K562 (cell line): ENCODE data around the gene KISS1R. TPM values are rescaled to one million over a fixed set of nuclear protein-coding genes. Genes with fewer than 3 reads are reported as not detected.

ENCODE experiments used
- ARID4B ChIP-seq: sonication (generic); formaldehyde crosslinking; IDR thresholded peaks from 2 replicates; pipeline ENCODE4 v1.8.0; 2022; ENCODE audit warnings: mild to moderate bottlenecking, missing genetic modification reagents
- CHAMP1 ChIP-seq: fragments of 450-650 bp; IDR thresholded peaks from 2 replicates; pipeline ENCODE4 v1.6.1; 2016; ENCODE audit warnings: mild to moderate bottlenecking
- DPF2 ChIP-seq: fragments of 450-650 bp; IDR thresholded peaks from 2 replicates; pipeline ENCODE4 v1.6.1; 2016
- EHMT2 ChIP-seq: fragments of 450-650 bp; IDR thresholded peaks from 2 replicates; pipeline ENCODE4 v1.6.1; 2018; ENCODE audit warnings: antibody characterized with exemption
- ELK1 ChIP-seq: sonication (generic); formaldehyde crosslinking; IDR thresholded peaks from 2 replicates; pipeline ENCODE4 v1.8.1; 2022; ENCODE audit warnings: missing genetic modification reagents
- GATA2 ChIP-seq: sonication (generic); formaldehyde crosslinking; IDR thresholded peaks from 2 replicates; pipeline ENCODE4 v1.4.0; 2020; ENCODE audit warnings: mild to moderate bottlenecking, missing genetic modification reagents
- HDGF ChIP-seq: fragments of 450-650 bp; IDR thresholded peaks from 2 replicates; pipeline ENCODE4 v1.6.1; 2016
- HES1 ChIP-seq: fragments of 450-650 bp; IDR thresholded peaks from 2 replicates; pipeline ENCODE4 v1.6.1; 2016; ENCODE audit warnings: low read depth, mild to moderate bottlenecking, moderate library complexity
- ID3 ChIP-seq, 2 experiments: fragments of 250-450 bp in 1 of 2; fragments of 450-650 bp in 1 of 2; sonication (Bioruptor Pico) in 1 of 2; IDR thresholded peaks; 2 replicates each; pipeline versions ENCODE4 v1.6.1 to v1.8.0; 2016 to 2021; ENCODE audit warnings: mild to moderate bottlenecking in 2 of 2, moderate library complexity in 2 of 2, missing compliant biosample characterization in 1 of 2, missing genetic modification characterization in 1 of 2
- MEIS2 ChIP-seq: fragments of 450-650 bp; IDR thresholded peaks from 2 replicates; pipeline ENCODE4 v1.6.1; 2014; ENCODE audit warnings: mild to moderate bottlenecking; ENCODE audit not compliant: partially characterized antibody
- NUFIP1 ChIP-seq: fragments of 450-650 bp; IDR thresholded peaks from 2 replicates; pipeline ENCODE4 v1.6.1; 2018; ENCODE audit not compliant: partially characterized antibody
- SAFB2 ChIP-seq: fragments of 200-400 bp; formaldehyde crosslinking; IDR thresholded peaks from 2 replicates; pipeline ENCODE4 v1.6.1; 2018; ENCODE audit warnings: borderline replicate concordance, low read length, low read depth, moderate library complexity; ENCODE audit not compliant: severe bottlenecking
- SRSF7 ChIP-seq: fragments of 200-400 bp; formaldehyde crosslinking; optimal IDR thresholded peaks from 2 replicates; pipeline ENCODE3; 2017; ENCODE audit warnings: mild to moderate bottlenecking, low read depth, low read length
- TAL1 ChIP-seq: fragments of 450-650 bp; IDR thresholded peaks from 2 replicates; pipeline ENCODE4 v1.6.1; 2016; ENCODE audit warnings: mild to moderate bottlenecking
- ZBTB5 ChIP-seq: fragments of 450-650 bp; IDR thresholded peaks from 2 replicates; pipeline ENCODE4 v1.6.1; 2017; ENCODE audit warnings: antibody characterized with exemption
- ZNF586 ChIP-seq: fragments of 450-650 bp; formaldehyde crosslinking; conservative IDR thresholded peaks from 2 replicates; pipeline ENCODE4 v1.4.0; 2020; ENCODE audit warnings: mild to moderate bottlenecking, moderate library complexity
- ZNF780A ChIP-seq: fragments of 250-450 bp; sonication (Bioruptor Pico); IDR thresholded peaks from 2 replicates; pipeline ENCODE4 v1.5.0; 2021; ENCODE audit warnings: mild to moderate bottlenecking
- ZNF79 ChIP-seq: fragments of 250-450 bp; sonication (Bioruptor Pico); IDR thresholded peaks from 2 replicates; pipeline ENCODE4 v1.4.0; 2020; ENCODE audit warnings: low read depth, mild to moderate bottlenecking, moderate library complexity
- polyA plus RNA-seq, 8 experiments: library from polyadenylated mRNA; depleted of rRNA in 4 of 8; stranded (reverse) in 5 of 8; unstranded in 3 of 8; fragments of >200 nt; fragmentation: Nextera tagmentation in 2 of 8; fragmentation: Illumina TruSeq in 1 of 8; extraction: Ambion mirVana in 2 of 8; extraction: Trizol in 1 of 8; gene quantifications; 2 replicates each; pipeline versions ENCODE4 v1.2.1 to v1.2.3, GENCODE V29; 2011 to 2014; ENCODE audit warnings: inconsistent platforms in 1 of 8, missing spikeins in 1 of 8
- total RNA-seq, 7 experiments: library from RNA; depleted of rRNA in 6 of 7; stranded (reverse); fragments of >200 nt in 6 of 7; fragmentation: Illumina TruSeq in 2 of 7; extraction: Trizol in 2 of 7; gene quantifications; 2 replicates each; pipeline versions ENCODE4 v1.2.1 to v1.2.3, GENCODE V29; 2011 to 2021; ENCODE audit warnings: low replicate concordance in 1 of 7

The KISS1R gene
- total and polyA plus RNA-seq, 9 of the 15 experiments (the other 6 are each of a cell fraction or from before 2014, with no cell fraction given): 0.37 to 39.4 (median 2.0) TPM

GRCh38 chr19:925087-925525 lies 8.0 kb downstream of the KISS1R start (continued):
- TF ChIP-seq ZBTB5: no peak
- no peak for TF ChIP-seq NUFIP1
- no peak for TF ChIP-seq HES1
- no peak for TF ChIP-seq CHAMP1
- no peak for TF ChIP-seq ELK1 (CRISPR knock-in tag)
- no peak for TF ChIP-seq HDGF
- TF ChIP-seq ARID4B (CRISPR knock-in tag): peak; percentile 85
- TF ChIP-seq SRSF7: no peak
- no peak for TF ChIP-seq GATA2 (CRISPR knock-in tag)
- TF ChIP-seq TAL1: no peak
- no peak for TF ChIP-seq ID3 (CRISPR knock-in tag; IDR thresholded peaks at IDR 0.05)
- 0 out of 2 replicates have a peak, but pooled peaks have one; percentile 39 for TF ChIP-seq ID3 (tag; IDR thresholded peaks at IDR 0.05)
- no peak for TF ChIP-seq SAFB2
- TF ChIP-seq ZNF586: peak; percentile 80
- TF ChIP-seq EHMT2: no peak
- TF ChIP-seq MEIS2: peak; percentile 14
- peak; percentile 47; the same call in 1 of the 2 replicates for TF ChIP-seq ZNF79
- no peak for TF ChIP-seq ZNF780A (CRISPR knock-in tag)
- 0 out of 2 replicates have a peak, but pooled peaks have one; percentile 16 for TF ChIP-seq DPF2
